OCI-M1 (cell line): ENCODE measurements around the gene PNMA8A.
"Not testable (repeated sequence)": the region's sequence is repeated elsewhere in the genome, so short reads cannot be mapped to it uniquely, and the experiment has no call there.

Experiments
- DNase-seq: peaks from one replicate; lab custom pipeline; 2025; lab: John Stamatoyannopoulos, UW

PNMA8A gene

GRCh38 chr19:46471116-46471733 is at the start of gene PNMA8A:
PNMA8A (minus strand) TSS chr19:46471563; CDS start chr19:46471035, 528 bp downstream.
- no peak for DNase-seq

GRCh38 chr19:46520616-46521015 is 49.3 kb upstream of the PNMA8A start:
- no peak for DNase-seq

GRCh38 chr19:46517471-46517870 is 46.1 kb upstream of the PNMA8A start:
- no peak for DNase-seq

- DNase-seq = peak; percentile 74
These were observed 44.6 kb upstream of the PNMA8A start for GRCh38 chr19:46515879-46516350.

- DNase-seq = no peak
These were observed 43.9 kb upstream of the PNMA8A start for GRCh38 chr19:46515290-46515609.

GRCh38 chr19:46514589-46515289 is 43.4 kb upstream of the PNMA8A start:
- DNase-seq = no peak

- DNase-seq = peak; percentile 90
These were observed 42.3 kb upstream of the PNMA8A start for GRCh38 chr19:46513461-46514236.

- DNase-seq = no peak
These were observed 39.9 kb upstream of the PNMA8A start for GRCh38 chr19:46511237-46511636.

- DNase-seq = no peak
These were observed 36.8 kb upstream of the PNMA8A start for GRCh38 chr19:46508206-46508605.

GRCh38 chr19:46503848-46504453 is 32.6 kb upstream of the PNMA8A start:
- DNase-seq = no peak

GRCh38 chr19:46502891-46503290 is 31.5 kb upstream of the PNMA8A start:
- no peak for DNase-seq

GRCh38 chr19:46499692-46500091 is 28.3 kb upstream of the PNMA8A start:
- DNase-seq = peak; percentile 59

- no peak for DNase-seq
These were observed 26.4 kb upstream of the PNMA8A start for GRCh38 chr19:46497773-46498172.

- DNase-seq = not testable (repeated sequence)
These were observed 25.5 kb upstream of the PNMA8A start for GRCh38 chr19:46496886-46497285.

- no peak for DNase-seq
These were observed 24.9 kb upstream of the PNMA8A start for GRCh38 chr19:46496304-46496703.

- DNase-seq = no peak
These were observed 24.4 kb upstream of the PNMA8A start, which contains the start of gene PNMA8B for GRCh38 chr19:46495786-46496099. PNMA8B (minus strand) TSS chr19:46495867; CDS start chr19:46495465, 402 bp downstream.

- DNase-seq = no peak
These were observed 23.8 kb upstream of the PNMA8A start for GRCh38 chr19:46494941-46495785.

GRCh38 chr19:46494146-46494940 is 23.0 kb upstream of the PNMA8A start:
- no peak for DNase-seq

GRCh38 chr19:46493236-46494145 is 22.1 kb upstream of the PNMA8A start:
- DNase-seq = no peak

- no peak for DNase-seq
These were observed 21.5 kb upstream of the PNMA8A start for GRCh38 chr19:46492841-46493235.
